ENCODE data around the gene CISH.

CISH gene

GRCh38 chr3:50612970-50613846 is 1.6 kb upstream of the CISH start:
- no peak for DNase-seq (ENCODE audit: low read depth)

GRCh38 chr3:50612234-50612882 is 784 bp upstream of the CISH start:
- no peak for DNase-seq (ENCODE audit: low read depth)

GRCh38 chr3:50610992-50611463 is 546 bp downstream of the CISH start:
- DNase-seq (ENCODE audit: low read depth): no peak

GRCh38 chr3:50610181-50610971 is 1.2 kb downstream of the CISH start:
- no peak for DNase-seq (ENCODE audit: low read depth)

- DNase-seq (ENCODE audit: low read depth): no peak
Measured at GRCh38 chr3:50609763-50610085, 1.9 kb downstream of the CISH start.

- DNase-seq (ENCODE audit: low read depth): no peak
Measured at GRCh38 chr3:50609071-50609762, 2.4 kb downstream of the CISH start.

- DNase-seq (ENCODE audit: low read depth): no peak
Measured at GRCh38 chr3:50608278-50608677, 3.3 kb downstream of the CISH start.

GRCh38 chr3:50607271-50608091 is 4.1 kb downstream of the CISH start:
- no peak for DNase-seq (ENCODE audit: low read depth)

GRCh38 chr3:50606596-50606995 is 5.0 kb downstream of the CISH start:
- no peak for DNase-seq (ENCODE audit: low read depth)

GRCh38 chr3:50605901-50606326 is 5.7 kb downstream of the CISH start:
- DNase-seq (ENCODE audit: low read depth): no peak

GRCh38 chr3:50604628-50605588 is 6.7 kb downstream of the CISH start:
- DNase-seq (ENCODE audit: low read depth): no peak

GRCh38 chr3:50604110-50604621 is 7.4 kb downstream of the CISH start:
- no peak for DNase-seq (ENCODE audit: low read depth)

- DNase-seq (ENCODE audit: low read depth): no peak
Measured at GRCh38 chr3:50603261-50604109, 8.1 kb downstream of the CISH start.

GRCh38 chr3:50602595-50603191 is 8.9 kb downstream of the CISH start:
- DNase-seq (ENCODE audit: low read depth): no peak

- DNase-seq (ENCODE audit: low read depth): peak; percentile 90
Measured at GRCh38 chr3:50600841-50601591, 10.6 kb downstream of the CISH start.

- DNase-seq (ENCODE audit: low read depth): no peak
Measured at GRCh38 chr3:50600141-50600753, 11.3 kb downstream of the CISH start.

- no peak for DNase-seq (ENCODE audit: low read depth)
Measured at GRCh38 chr3:50599716-50600118, 11.9 kb downstream of the CISH start.

All from activated T-cell treated with anti-CD3 and anti-CD28 coated beads for 24 hours (primary cell).